Measurements from ENCODE around the gene NR2E1. TPM values are rescaled to one million over a fixed set of nuclear protein-coding genes. Genes with fewer than 3 reads are reported as not detected.

NR2E1 gene
- polyA plus RNA-seq, 10 donors = 0.07 to 0.13 (median 0.13) TPM; not detected in 7

DNA sequence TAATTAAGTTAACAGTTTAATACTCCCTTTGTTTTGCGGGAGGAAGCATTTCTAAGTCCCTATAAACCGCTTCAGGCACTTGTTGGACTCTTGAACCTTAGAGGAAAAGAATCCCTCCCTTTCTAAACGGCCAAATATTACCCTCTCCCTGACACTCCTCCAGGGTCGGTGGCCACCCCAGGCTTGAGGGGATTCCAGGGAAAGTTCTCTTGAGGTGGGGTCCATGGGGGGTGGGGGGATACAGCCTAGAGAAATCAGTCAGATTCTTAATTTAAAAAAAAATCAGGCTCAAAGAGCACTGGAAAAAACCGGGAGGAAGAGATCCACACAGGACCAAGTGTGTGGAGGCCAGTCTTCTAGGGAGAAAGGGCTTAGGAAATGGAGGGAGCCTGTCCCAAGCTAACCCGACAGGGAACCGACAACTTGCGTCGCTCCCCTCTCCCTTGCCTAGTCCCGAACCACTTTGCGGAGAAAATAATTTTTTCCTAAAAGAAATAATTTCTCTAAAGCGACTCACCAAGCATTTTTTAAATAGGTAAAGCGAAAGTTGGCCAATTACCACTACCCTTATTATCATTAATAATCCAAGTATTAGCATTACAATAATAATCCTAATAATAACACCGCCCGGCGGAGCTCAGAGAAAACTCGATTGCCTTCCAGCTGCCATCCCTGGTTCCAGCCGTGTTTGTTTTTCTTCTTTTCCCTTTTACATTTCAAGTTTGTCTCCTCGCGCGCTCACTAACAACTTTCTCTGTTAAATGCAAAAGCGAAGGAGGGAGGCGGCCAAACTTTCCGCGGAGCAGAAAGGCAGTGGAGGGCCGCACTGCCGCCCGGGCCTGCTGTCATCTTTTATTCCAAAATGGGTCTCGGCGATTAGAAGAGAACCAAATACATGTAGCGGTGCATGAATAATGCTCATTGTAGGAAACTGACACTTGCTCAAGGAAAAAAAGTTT is 4.8 kb downstream of the NR2E1 start:
- peak in 1 of 3 donors; percentile 28 for DNase-seq

DNA sequence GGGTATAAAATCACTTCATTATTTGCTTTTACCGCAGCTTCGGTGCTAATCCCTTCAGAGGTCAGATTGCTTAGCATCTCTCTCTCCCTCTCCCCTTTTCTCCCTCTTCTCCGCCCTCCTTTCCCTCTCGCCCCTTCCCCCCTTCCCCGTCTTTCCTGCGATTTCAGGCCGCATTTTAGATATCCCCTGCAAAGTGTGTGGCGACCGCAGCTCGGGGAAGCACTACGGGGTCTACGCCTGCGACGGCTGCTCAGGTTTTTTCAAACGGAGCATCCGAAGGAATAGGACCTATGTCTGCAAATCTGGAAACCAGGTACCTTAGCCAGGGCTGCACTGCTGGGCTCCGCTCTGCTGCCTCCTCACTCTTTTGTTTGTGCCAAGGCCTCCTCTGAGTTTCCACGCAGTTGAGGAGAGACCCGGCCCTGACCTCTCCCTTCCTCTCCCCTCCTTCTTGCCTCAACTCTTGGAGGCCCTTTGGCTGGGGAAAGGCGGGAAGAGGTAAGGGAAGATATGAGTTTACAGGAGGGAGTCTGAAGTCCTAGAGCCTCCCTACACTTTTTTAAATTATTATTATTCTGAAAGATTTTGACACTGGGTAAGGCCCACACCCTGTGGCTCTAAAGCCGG is 5.6 kb downstream of the NR2E1 start:
- DNase-seq = no peak

DNA sequence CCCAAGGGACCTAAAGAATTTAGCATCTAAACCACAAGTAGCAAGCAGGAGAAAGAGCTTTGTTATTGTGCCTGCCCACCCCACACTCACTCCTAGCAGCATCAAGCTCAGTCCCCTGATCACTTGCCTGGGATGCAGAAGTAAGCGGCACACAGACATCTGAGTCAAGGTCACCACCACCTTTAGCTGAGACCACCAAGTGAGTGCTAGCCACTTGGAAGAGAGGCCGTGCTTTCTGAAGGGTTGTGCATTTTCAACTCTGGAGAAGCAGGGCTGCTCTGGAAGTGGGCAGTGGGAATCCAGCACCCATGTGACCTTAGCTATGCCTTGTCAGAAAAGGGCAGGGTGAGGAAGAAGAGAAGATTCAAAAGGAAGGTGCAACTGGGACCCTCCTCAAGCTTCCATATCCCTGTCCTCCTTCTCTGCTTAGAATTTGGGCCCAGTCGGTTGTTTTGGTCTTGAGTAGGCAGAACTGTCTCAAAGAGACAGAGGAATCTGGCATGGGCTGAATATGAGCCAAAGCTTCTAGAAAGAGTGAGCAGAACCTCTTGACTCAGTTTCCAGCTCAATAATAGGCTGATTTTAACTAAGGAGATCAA is 6.2 kb downstream of the NR2E1 start:
- DNase-seq = no peak

DNA sequence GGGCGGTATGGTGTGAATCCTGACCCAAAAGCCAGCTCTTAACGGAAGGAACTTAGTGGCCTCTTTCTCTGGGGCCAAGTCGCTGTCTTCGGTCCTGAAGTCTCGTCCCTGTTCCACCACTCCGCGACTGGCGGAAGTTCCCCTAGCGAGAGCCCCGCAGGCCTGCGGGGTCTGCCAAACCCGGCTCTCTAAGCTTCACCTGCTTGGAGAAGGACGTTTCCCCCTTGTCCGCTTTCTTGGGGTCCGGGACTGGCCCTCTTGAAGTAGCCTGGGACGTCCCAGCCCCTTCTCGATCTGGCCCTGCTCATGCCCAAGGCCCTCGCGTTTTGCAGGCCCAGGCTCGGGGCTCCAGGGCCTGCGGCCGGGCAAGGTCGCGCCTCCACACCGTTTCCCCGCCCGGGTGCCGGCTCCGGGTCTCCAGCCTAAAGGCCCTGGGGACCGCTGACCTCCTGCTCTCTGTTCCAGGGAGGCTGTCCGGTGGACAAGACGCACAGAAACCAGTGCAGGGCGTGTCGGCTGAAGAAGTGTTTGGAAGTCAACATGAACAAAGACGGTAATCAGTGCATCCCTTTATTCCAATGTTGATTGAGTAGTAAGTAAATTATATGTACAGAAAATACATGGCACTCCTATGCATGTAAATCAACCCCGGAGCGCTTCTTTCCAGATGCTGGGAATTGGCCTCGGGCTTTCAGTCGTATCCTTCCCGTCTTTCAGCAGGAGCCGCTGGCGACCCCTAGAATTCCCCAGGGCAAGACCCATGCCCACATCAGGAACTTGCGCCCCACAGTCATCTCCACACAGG is 8.8 kb downstream of the NR2E1 start:
- DNase-seq = peak; percentile 22 to 83 (median 66)

DNA sequence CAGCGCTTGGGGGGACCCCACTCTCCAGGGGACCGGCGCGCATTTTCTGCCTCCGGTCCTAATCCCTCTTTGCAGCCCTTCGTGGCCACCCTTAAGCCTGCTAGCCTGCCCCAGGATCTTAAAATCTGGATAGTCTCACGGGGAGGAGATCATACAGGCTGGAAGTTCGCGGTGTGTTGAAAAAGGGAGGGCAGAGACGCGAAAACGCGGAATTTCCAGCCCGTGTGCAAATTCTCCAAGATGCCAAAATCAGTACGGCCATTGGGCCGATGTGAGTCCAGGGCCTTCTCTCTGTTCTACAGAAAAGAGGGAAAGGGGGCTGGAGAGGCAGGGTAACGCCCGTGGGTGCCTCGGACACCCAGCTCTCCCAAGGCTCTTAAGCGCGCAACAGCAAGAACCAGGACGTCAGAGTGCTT is 9.4 kb downstream of the NR2E1 start:
- no peak for DNase-seq

DNA sequence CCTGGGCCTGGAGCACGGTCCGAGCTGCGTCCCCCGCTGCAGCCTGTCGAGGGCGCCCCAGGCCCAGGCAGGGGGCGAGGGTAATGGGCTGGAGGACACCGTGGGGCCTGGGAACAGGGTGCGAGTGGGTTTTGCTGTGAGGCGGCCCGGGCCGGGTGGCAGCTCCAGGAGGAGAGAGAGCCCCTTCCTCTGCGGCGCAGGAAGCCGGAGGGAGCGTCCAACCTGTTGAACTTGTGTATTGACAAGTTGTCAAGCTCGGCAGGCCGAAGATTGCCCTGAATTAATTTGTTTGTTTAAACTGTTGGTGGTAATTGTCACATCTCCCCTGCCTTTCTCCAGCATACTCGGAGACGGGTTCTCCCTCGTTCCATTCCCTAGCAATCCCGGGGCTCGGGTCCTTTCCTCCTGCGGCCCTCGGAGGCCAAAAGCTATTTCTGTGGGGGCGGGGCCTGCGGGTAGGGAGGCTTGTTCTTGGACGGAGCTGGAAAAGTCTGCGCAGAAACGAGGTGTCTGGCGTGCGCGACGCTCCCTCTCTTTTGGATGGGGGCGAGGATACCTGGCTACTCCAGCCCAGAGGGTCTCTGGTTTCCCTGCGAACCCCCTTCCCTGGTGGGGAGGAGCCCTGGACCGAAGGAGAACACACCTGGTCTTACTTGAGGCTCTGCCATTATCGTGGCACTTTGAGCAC is 9.9 kb downstream of the NR2E1 start:
- peak in 1 of 3 donors; percentile 29 for DNase-seq

DNA sequence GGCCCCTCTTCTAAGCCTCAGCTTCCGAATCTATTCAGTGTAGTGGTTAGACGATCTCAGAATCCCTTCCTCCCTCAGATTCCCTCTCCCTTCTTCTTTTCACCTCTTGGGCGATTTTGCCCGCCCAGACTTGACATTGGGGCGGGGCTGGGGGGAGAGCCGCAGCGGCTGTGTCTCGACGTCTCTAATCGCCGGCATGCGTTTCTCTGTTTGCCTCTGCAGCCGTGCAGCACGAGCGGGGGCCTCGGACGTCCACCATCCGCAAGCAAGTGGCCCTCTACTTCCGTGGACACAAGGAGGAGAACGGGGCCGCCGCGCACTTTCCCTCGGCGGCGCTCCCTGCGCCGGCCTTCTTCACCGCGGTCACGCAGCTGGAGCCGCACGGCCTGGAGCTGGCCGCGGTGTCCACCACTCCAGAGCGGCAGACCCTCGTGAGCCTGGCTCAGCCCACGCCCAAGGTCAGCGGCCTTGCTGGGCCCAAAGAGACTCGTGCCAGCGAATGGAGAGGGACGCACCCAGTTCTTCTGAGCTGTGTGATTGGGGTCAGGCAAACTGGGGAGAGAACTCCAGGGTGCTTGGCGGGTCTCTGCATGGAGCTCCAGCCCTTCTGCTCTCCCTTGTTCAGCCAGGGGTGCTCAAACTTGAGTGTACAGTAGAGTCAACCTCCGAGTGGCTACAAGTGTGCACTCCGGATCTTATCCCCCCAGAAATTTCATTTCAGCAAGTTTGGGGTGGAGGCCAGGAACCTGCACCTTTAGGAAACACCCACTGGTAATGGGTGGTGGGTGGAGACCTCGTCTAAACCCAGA is 10.7 kb downstream of the NR2E1 start:
- DNase-seq = peak in 1 of 3 donors; percentile 28

DNA sequence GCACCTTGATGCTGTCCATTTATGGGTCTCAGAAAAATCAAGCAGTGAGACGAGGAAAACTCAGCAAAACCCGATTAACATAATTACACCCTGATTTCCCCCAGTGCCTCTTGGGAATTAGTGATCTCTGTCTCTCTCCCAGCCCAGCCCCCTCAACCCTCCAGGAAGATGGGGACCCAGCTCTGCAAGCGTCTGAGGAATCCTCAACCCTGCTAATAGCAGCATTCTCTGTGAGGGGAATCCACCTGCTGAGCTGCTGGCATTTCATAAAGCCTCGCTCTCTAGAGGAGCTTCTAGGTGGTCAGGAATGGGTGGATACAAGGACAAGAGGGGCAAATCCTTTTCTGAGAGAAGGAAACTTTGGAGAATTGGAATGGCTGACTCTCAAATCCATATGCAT is 13.9 kb downstream of the NR2E1 start:
- DNase-seq = no peak

DNA sequence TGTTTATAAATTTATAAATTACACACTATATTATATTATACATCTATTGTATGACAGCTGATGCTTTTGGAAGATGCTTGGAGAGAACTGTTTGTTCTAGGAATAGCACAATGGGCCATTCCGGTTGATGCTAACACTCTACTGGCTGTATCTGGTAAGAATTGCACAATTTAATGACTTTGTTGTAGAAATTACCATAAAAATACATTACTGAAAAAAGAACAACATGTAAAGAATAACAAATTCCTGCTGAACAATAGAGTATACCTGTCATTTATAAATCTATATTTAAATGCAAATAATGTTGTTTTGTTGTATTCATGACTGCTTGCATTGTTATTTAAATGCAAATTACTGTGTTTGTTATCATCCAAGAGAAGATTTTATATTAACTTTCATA is 14.4 kb downstream of the NR2E1 start:
- no peak for DNase-seq

DNA sequence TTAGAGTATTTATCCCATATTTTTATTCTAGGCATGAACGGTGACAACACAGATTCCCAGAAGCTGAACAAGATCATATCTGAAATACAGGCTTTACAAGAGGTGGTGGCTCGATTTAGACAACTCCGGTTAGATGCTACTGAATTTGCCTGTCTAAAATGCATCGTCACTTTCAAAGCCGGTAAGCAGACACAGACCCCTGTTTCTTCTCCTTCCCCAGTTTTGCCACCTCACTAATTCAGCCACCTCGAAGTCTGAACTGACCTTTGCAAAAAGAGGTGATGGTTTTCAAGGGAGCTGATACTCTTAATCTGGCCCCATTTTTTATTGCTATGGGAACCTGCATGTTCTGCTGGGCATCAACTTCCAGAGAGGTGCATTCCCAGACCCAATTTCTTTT is 15.0 kb downstream of the NR2E1 start:
- DNase-seq = no peak

DNA sequence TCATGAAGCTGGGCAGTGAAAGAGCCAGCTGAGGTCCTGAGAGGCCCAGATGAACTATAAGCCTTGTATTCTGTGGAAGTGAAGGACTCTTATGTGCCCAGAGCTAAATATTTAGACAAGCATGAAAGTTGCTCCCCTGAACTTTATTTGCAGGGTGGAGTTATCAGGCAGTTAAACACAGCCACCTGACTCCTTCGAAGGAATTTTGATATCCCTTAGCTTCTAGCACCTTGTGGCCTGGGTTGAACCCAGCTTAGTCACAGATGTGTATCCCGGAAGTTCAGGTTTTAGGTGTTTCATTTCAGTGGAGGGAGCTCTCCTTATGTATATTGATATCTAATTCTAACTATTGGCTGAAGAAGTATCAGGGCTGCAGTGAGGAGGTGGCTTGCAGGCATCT is 20.4 kb downstream of the NR2E1 start:
- DNase-seq = no peak

DNA sequence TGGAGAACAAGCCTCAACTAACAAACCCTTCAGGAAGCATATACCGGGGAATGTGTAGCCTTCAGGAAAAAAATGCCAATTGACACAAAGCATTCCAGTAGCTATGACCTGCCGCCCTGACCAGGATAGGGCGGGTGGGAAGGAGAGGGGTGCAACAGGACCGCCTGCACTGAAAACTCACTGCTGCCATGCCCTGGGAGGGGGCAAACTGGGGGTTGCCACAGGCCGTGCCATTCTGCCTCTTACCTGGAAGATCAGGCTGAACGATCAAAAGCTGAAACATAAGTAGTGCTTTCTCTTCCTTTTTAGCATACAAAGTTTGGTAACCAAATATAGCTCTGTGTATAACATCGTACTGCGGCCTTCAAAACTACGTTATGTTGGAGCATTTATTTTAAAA is 21.7 kb downstream of the NR2E1 start:
- no peak for DNase-seq

DNA sequence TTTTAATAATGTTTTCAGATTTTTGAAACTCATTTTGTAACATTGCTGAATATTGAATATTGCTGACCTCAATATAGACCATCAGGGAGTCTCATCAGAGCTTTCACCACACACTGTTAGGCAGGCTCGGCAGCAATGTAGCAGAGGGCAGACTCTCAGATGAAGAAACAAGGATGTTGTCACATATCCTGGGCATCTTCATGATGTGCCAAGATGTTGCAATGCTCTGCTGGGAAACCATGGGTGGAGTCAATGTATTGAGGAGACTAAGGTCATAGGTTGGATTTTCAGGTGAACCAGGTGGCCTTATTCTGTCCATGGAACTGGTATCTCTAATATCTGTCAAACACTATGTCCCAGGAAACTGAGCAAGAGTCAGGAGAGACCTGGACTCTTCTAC is 27.3 kb downstream of the NR2E1 start:
- DNase-seq = no peak

DNA sequence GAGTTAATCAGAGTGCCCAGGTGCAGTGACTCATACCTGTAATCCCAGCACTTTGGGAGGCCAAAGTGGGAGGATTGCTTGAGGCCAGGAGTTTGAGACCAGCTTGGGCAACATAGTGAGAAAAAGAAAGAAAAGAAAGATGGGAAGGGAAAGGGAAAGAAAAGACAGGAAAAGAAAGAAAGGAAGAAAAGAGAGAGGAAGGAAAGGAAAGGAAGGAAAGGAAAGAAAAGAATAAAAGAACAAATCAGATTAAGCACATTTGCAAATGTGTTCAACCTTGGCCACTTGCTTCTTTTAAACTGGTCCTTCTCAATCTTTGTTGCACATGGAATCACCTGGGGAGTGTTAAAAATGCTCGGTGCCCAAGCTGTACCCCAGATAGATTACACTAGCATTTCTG is 28.0 kb downstream of the NR2E1 start:
- no peak for DNase-seq

DNA sequence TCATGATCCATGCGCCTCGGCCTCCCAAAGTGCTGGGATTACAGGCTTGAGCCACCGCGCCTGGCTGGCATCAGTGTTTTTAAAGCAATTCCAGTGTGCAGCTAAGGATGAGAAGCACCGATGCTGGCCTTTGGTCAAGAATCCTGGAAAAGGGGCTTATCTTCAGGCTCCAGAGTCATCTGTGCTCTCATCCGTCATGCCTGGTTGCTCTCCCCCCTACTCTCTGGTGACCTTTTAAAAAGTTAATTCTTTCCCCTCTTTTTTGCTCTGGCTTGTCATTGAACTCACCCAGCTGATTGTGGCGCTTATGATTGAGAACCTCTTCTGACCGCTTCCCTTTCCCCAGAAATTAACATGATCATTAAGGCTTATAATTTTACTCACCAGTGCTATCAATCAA is 28.7 kb downstream of the NR2E1 start:
- no peak for DNase-seq

DNA sequence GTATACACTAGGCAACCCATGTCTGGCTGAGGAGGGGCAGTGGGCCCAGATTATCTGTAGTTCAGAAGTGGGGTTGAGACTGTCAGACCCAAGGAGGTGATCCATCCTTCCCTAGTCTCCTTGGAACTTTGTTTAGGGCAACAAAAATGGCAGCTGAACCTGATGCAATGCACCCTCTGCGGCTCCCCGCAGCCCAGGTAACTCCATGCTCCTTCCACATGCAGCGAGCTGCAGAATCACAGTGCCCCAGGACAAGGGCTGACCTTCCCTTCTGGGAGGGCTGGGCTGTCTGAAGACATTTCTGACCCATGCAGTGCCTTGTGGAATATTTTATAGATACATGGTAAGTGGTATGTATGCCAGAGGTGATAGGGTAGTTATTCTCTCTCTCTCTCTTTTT is 29.4 kb downstream of the NR2E1 start:
- DNase-seq = no peak

DNA sequence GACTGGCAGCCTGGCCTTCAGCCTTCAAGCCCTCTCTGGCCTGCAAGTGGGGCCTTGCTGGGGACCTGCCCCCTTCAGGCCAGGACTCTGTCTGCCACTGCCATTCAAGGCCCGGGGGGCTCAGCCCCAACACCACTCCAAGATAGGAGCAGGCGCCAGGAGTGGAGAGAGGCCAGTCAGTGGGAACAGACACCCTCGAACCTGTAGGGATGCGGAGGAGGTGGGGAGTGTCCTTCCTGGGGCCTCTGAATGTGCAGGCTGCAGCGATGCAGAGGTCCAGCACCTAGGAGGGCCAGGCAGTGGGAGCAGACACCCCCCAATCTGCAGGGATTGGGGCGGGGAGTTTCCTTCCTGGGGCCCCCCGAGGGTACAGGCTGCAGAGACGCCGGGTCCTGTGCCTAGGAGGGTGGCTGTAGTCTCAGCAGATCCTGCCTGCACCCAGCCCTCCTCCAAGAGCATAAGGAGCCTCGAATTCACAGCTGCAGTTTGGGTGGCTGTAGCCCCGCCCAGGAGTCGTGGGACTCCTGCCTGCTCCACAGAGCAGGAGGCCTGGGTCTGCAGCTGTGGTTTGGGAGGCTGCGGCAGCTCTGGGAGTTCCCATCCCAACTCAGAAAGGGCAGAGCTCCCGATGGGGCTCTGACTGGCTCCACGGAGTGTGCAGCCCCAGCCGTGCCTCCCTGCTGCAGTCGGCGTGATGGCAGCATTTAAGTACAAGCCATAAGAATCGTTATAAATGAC is 33.1 kb downstream of the NR2E1 start:
- no peak for DNase-seq

DNA sequence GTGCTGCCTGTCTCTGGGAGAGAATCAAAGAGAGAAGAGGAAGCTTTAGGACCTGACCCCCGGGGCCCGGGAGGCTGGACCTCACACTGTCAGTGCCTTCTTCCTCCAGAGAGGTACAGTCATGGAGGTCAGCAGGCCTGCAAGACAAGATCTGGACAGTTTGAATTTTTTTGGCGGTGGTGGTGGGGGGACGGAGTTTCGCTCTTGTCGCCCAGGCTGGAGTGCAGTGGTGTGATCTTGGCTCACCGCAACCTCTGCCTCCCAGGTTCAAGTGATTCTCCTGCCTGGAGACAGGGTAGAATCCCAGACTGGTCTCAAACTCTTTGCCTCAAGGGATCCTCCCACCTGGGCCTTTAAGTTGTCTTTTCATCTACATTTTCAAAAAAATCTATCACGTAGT is 34.4 kb downstream of the NR2E1 start:
- DNase-seq = no peak

DNA sequence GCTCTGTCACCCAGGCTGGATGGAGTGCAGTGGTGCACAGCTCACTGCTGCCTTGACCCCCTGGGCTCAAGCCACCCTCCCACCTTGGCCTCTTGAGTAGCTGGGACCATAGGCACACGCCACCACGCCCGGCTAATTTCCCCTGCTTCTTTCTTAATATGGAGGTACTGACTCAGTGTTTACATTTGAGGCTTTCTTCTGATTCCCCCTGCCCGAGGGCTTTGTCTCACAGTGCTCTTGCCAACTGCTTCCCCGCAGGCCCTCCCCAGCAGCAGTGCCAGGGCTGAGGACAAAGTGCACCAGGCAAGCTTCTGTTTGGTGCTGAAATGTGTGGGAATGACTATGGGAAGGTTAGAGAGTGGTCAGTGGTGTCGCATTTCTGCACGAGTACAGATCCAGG is 34.8 kb downstream of the NR2E1 start:
- peak in 1 of 3 donors; percentile 37 for DNase-seq
